ENCODE results near the gene ABCC10.

Gene ABCC10

GRCh38 chr6:43459535-43459934 is 32.2 kb downstream of the ABCC10 start:
- Histone ChIP-seq H3F3A (ENCODE audit: low read depth) (no peaks in the 10 kb centered on the region), H3K9ac (ENCODE audit: low read depth, low read length, poor library complexity, severe bottlenecking) (no peak overlapping the region), H3K9me2 (replicated peaks; ENCODE audit: low read depth, low read length) (no peaks in the 10 kb centered on the region), H3K4me2 (ENCODE audit: low read depth, low read length, poor library complexity, severe bottlenecking) (no peak overlapping the region), H3K36me3 (ENCODE audit: insufficient read depth, low read length) (no peaks in the 10 kb centered on the region), H3K9me3 (ENCODE audit: insufficient read depth, low read depth, low read length) (no peaks in the 10 kb centered on the region), H3K4me3 (ENCODE audit: low read length, poor library complexity, severe bottlenecking) (no peak overlapping the region), H4K20me1 (ENCODE audit: insufficient read depth, low read length, poor library complexity, severe bottlenecking) (no peaks in the 10 kb centered on the region), H2AFZ (ENCODE audit: low read length) (no peak overlapping the region), H3K4me1 (ENCODE audit: insufficient read depth, low read length, poor library complexity, severe bottlenecking) (no peaks in the 10 kb centered on the region), H3K79me2 (ENCODE audit: insufficient read depth, low read length) (no peaks in the 10 kb centered on the region), H3K27me3 (ENCODE audit: insufficient read depth, low read length, poor library complexity, severe bottlenecking) (no peaks in the 10 kb centered on the region)
- TF ChIP-seq, protein P1, sequence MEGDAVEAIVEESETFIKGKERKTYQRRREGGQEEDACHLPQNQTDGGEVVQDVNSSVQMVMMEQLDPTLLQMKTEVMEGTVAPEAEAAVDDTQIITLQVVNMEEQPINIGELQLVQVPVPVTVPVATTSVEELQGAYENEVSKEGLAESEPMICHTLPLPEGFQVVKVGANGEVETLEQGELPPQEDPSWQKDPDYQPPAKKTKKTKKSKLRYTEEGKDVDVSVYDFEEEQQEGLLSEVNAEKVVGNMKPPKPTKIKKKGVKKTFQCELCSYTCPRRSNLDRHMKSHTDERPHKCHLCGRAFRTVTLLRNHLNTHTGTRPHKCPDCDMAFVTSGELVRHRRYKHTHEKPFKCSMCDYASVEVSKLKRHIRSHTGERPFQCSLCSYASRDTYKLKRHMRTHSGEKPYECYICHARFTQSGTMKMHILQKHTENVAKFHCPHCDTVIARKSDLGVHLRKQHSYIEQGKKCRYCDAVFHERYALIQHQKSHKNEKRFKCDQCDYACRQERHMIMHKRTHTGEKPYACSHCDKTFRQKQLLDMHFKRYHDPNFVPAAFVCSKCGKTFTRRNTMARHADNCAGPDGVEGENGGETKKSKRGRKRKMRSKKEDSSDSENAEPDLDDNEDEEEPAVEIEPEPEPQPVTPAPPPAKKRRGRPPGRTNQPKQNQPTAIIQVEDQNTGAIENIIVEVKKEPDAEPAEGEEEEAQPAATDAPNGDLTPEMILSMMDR (conservative IDR thresholded peaks at IDR 0.05; ENCODE audit: low read length): peak; percentile 15; the same call in 1 of the 2 replicates
- TF ChIP-seq EZH2phosphoT487 (IDR thresholded peaks at IDR 0.05; ENCODE audit: borderline replicate concordance): no peak

DNA sequence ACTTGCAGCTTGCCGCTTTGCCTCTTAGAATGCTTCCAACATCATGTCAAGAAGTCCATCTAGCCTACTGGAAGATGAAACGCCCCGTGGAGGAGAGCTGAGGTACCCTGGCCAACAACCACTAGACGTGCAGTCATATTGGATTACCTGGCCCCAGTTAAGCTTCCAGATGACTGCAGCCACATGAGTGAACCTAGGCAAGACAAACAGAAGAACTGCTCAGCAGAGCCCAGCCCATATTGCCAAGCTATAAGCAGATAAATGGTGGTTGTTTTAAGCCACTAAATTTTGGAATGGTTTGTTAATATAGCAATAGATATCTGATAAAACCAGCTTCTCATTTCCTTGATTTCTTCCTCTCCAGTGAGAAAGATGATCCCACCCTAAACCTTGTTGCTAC is 32.7 kb downstream of the ABCC10 start:
- H3K4me3 ChIP-seq (ENCODE audit: low read length, poor library complexity, severe bottlenecking): no peak overlapping the region
- H3K79me2 ChIP-seq (ENCODE audit: insufficient read depth, low read length): no peaks in the 10 kb centered on the region
- H3K4me2 ChIP-seq (ENCODE audit: low read depth, low read length, poor library complexity, severe bottlenecking): no peak overlapping the region
- no peaks in the 10 kb centered on the region for H3K9me3 ChIP-seq (ENCODE audit: insufficient read depth, low read depth, low read length)
- TF ChIP-seq EZH2phosphoT487 (IDR thresholded peaks at IDR 0.05; ENCODE audit: borderline replicate concordance): no peak
- TF ChIP-seq, protein P1 (conservative IDR thresholded peaks at IDR 0.05; ENCODE audit: low read length): no peak
- H3K36me3 ChIP-seq (ENCODE audit: insufficient read depth, low read length): no peaks in the 10 kb centered on the region
- H3K9ac ChIP-seq (ENCODE audit: low read depth, low read length, poor library complexity, severe bottlenecking): no peak overlapping the region
- H3K9me2 ChIP-seq (replicated peaks; ENCODE audit: low read depth, low read length): no peaks in the 10 kb centered on the region
- no peaks in the 10 kb centered on the region for H3K4me1 ChIP-seq (ENCODE audit: insufficient read depth, low read length, poor library complexity, severe bottlenecking)
- no peaks in the 10 kb centered on the region for H3K27me3 ChIP-seq (ENCODE audit: insufficient read depth, low read length, poor library complexity, severe bottlenecking)
- no peaks in the 10 kb centered on the region for H4K20me1 ChIP-seq (ENCODE audit: insufficient read depth, low read length, poor library complexity, severe bottlenecking)
- H3F3A ChIP-seq (ENCODE audit: low read depth): no peaks in the 10 kb centered on the region
- H2AFZ ChIP-seq (ENCODE audit: low read length): no peak overlapping the region

DNA sequence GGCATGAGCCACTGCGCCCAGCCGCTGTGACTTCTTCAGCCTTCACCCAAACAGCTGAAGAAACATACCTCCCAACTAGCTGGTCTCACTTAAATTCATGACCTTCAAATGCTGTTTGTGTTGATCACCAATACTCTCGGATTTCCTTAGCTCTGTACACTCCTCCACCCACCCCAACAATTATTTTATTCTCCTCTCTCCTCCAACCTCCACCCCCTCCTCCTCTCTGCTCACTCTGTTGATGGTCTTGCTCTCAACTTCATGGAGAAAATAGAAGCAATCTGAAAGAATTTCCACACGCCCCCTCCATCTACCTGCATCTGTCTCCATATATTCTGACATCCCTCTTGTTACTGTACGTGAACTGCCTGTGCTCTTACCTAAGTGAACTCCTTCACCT is 34.6 kb downstream of the ABCC10 start:
- Histone ChIP-seq H3K9me2 (replicated peaks; ENCODE audit: low read depth, low read length) (no peaks in the 10 kb centered on the region), H3K4me3 (ENCODE audit: low read length, poor library complexity, severe bottlenecking) (no peak overlapping the region), H3K4me1 (ENCODE audit: insufficient read depth, low read length, poor library complexity, severe bottlenecking) (no peaks in the 10 kb centered on the region), H3K9ac (ENCODE audit: low read depth, low read length, poor library complexity, severe bottlenecking) (no peak overlapping the region), H3K9me3 (ENCODE audit: insufficient read depth, low read depth, low read length) (no peaks in the 10 kb centered on the region), H3K27me3 (ENCODE audit: insufficient read depth, low read length, poor library complexity, severe bottlenecking) (no peaks in the 10 kb centered on the region), H3K4me2 (ENCODE audit: low read depth, low read length, poor library complexity, severe bottlenecking) (no peak overlapping the region), H3K36me3 (ENCODE audit: insufficient read depth, low read length) (no peaks in the 10 kb centered on the region), H3F3A (ENCODE audit: low read depth) (no peaks in the 10 kb centered on the region), H4K20me1 (ENCODE audit: insufficient read depth, low read length, poor library complexity, severe bottlenecking) (no peaks in the 10 kb centered on the region), H2AFZ (ENCODE audit: low read length) (no peak overlapping the region), H3K79me2 (ENCODE audit: insufficient read depth, low read length) (no peaks in the 10 kb centered on the region)
- TF ChIP-seq EZH2phosphoT487 (IDR thresholded peaks at IDR 0.05; ENCODE audit: borderline replicate concordance): no peak
- TF ChIP-seq, protein P1 (conservative IDR thresholded peaks at IDR 0.05; ENCODE audit: low read length): no peak
